8988T (cell line): ENCODE results near the gene ANO6.
"Not testable (repeated sequence)": the region's sequence is repeated elsewhere in the genome, so short reads cannot be mapped to it uniquely, and the experiment has no call there.

Experiments used
- DNase-seq: peaks from one replicate; pipeline ENCODE4 v3.0.0; 2011

Gene ANO6

DNA sequence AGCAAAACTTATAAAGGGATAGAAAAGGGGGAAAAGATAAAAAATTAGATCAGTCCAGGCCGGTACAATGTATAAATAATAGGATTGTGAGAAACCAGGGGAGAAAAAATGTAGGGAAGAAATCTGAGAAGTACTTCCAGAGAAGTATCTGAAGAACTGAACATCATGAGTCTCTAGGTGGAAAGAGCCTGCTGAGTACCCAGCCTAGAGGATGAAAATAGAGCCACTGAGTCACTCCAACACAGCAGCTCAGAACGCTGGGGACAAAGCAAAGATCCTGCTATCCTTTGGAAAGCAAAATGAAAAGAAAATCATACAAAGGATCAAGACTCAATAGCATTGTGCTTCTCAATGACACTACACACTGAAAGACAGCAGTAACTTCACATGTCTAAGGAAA, 138.0 kb downstream of the ANO6 start:
- DNase-seq, result no peak

DNA sequence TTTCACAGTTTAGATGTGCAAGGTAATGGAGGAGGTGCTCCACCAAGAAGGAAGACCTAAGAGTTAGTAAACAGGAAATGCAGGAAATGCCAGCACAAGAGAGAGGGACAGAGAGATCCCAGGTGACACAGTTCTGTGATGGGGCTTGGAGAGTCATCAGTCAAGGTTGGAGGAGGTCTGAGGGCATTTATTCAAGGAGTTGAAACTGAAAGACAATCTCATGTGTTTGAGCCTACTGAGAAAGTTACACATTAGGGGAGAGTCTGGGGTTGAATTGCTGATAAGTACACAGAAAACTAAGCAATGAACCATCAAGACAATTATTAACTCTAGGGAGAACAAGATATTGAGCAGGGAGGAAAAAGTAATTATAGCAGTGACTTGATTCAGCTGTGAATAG, 138.5 kb downstream of the ANO6 start:
- no peak for DNase-seq

GRCh38 chr12:45355730-45356129, 139.8 kb downstream of the ANO6 start:
- DNase-seq, result no peak

DNA sequence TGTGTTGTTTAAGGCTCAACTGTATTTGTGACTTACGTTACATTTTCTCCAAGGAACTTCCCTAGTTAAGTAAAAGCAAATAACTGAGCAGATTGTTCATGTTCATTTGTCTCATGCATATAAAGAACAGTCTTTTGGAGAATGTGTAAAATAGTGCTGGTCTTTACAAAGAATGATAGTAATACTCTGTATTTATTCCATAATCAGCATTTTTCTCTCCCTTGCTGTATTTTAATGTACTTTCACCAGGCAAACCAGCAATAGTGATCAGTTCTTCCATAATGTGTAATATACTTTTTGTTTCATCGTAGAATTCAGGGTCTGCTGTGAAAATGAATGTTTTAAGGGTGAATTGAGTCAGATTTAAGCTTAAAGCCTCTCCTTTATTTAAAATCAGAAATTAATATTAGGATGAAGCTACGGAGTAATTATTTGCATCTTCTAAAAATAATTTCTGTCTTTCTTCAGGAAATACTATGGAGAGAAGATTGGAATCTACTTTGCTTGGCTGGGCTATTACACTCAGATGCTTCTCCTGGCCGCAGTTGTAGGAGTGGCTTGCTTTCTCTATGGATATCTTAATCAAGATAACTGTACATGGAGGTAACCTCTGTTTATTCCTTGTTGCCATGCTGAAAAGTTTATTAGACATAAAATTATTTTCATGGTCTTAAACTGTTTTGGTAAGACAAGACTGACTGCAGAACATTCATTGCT, 141.1 kb downstream of the ANO6 start:
- DNase-seq, result no peak

DNA sequence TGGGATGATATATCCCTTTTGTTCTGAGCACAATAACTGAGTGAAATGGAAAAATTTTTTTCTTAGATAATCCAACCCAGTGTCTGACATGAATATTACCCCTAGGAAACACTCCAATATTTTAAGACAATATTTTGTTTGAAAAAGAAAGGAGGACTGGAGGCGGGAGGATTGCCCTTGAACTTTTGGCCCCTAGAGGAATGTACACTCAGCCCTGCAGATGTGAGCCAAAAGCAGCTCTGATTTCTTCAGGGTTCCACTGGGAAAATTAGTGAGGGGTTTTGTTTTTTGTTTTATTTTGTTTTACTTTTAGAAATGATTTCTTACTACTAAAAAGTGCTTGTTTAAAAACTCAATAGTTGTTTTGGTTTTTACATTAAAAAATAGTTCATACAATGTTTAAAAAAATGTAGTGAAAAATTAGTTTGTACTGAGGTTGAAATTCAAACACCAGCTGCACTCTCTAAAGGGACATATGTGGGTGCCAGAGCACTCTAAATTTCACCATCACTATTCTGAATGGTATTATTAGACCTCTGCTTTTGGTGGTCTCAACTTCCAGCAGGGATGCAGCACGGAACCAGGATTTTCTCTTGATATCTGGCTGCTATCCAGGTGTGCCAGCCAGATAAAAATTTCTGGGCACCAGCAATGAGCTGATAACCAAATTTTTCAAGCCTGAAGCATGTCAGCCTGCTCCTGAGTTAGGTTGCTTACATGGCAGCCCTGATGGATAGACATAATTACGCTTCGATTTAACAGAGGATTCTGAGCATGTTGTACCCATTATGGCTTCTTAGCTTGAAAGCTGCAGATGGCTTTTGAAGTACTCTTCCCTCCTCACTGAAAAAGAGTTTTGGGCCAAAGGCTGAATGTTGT, 141.9 kb downstream of the ANO6 start:
- DNase-seq, result no peak

DNA sequence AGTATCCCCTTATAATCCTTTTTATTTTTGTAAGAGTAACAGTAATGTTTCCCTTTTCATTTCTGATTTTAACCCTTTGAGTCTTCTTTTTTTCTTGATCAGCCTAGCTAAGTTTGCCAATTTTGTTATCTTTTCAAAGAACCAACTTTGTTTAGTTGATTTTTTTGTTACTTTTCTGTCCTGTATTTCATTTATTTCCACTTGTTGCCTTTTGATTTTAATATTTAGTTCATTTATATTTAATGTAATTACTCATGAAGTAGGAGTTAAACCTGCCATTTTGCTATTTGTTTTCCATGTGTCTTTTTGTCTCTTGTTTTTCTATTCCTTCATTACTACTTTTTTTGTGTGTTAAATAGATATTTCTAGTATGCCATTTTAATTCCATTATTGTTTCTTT, 146.4 kb downstream of the ANO6 start:
- DNase-seq, result no peak

- no peak for DNase-seq
Observed at GRCh38 chr12:45363903-45364302, 148.0 kb downstream of the ANO6 start.

DNA sequence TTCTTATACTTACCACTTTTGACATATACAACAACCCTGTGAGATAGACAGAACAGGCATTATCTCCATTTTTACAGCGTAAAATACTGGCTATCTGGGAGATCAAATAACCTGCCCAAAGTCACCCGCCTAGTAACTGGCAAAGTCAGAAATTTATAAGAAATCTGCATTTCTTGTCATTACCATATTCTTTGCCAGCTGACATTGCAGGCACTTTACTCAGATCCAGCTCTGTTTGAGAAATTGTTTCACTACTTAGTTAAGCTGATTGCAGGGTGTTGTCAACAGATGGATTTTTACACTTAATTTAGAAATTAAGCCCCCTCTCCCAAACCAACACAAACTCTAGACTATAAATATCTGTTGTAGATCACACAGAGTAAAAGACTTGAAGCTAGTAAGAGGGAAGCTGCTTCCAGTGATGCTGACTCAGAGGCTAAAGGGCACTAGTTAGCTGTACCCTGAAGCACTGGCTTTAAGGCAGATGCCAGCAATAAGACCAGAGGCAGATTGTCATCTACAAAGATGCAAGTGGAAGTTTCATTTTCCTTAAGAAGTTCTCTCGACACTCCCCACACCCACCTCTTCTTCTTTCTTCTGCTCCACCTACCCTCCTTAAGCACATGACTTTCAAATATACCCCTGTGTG, 153.1 kb downstream of the ANO6 start:
- DNase-seq, result no peak

- no peak for DNase-seq
Observed at GRCh38 chr12:45377815-45378214, 161.9 kb downstream of the ANO6 start.

DNA sequence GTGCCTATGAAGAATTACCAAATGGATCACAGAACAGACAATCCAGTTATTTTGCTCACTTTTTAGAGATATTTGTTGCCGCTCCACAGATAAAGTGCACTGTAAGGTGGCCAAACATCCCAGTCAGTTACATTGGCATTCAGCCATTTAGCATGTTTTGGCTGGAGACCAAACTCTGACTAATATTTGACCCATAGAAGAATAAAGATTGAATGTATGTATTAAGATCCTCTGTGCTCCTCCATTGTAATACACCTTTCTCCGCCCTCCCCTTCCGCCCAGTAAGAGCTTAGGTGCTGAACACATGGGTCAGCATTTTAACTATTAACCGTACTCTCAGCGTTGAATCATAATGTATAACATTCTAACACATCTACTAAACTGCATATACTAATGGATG, 163.4 kb downstream of the ANO6 start:
- DNase-seq, result no peak

- DNase-seq, result no peak
Observed at GRCh38 chr12:45381351-45381750, 165.5 kb downstream of the ANO6 start.

DNA sequence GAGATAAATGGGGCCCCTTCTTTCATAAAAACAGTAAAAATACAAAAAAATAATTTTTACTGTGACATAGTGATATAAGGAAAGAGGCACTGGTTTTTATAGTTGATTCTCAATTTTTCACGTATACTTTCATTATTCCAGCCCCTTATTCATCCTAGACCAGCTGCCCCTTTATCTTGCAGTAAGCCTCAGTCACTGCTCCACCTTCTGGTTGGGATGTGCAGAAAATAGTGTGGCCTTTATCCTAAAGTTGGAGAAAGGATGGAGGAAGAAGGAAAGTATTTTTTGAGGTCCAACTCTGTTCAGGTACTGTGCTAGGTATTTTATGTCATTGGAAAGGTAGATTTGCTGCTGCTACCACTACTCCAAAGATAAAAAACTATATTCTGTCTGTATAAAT, 172.7 kb downstream of the ANO6 start:
- DNase-seq, result peak; percentile 18

- no peak for DNase-seq
Observed at GRCh38 chr12:45389426-45389825, 173.5 kb downstream of the ANO6 start.

DNA sequence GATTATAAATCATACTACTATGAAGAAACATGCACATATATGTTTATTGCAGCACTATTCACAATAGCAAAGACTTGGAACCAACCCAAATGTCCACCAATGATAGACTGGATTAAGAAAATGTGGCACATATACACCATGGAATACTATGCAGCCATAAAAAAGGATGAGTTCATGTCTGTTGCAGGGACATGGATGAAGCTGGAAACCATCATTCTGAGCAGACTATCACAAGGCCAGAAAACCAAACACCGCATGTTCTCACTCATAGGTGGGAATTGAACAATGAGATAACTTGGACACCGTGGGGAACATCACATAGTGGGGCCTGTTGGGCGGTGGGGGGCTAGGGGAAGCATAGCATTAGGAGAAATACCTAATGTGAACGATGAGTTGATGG, 181.6 kb downstream of the ANO6 start:
- DNase-seq, result not testable (repeated sequence)

- no peak for DNase-seq
Observed at GRCh38 chr12:45398552-45398951, 182.7 kb downstream of the ANO6 start.

- no peak for DNase-seq
Observed at GRCh38 chr12:45400991-45401390, 185.1 kb downstream of the ANO6 start.

DNA sequence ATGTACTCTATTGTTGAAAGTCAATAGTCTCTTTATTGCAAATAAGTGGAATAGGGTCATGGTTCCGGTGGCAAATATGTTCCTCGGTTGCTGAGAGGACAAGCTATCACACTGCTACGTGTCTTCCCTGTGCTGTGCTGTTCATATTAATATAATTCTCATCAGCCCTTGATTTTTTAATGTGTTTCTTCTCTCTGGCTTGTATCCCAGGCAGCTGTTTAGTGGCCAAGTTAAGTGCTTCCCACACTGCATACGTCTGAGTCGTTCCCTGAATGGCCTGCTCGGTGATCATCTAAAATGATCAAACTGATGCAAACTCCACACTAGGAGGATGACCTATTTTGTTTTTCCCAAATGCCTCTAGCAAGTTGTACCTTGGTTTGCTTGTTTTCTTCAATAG, 186.4 kb downstream of the ANO6 start:
- no peak for DNase-seq

GRCh38 chr12:45406988-45407850, 191.3 kb downstream of the ANO6 start:
- no peak for DNase-seq

- DNase-seq, result no peak
Observed at GRCh38 chr12:45407981-45408728, 192.3 kb downstream of the ANO6 start.

DNA sequence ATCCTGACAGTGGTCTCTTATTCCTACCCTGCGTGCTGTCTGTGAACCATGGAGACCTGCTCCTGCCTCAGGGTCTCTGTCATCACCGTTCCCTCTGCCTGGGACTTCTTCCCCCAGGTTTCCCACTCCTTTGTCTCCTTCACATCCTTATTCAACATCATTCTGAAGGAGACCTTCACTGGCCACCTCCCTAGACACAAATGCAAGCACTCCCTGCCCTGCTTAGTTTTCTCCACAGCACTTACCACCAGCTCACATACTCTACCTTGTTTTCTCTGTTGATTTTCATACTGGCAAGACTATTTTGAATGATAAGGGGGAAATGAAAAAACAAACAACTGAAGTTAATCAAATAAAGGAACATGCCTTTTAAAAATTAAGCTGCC, 192.8 kb downstream of the ANO6 start:
- DNase-seq, result no peak

DNA sequence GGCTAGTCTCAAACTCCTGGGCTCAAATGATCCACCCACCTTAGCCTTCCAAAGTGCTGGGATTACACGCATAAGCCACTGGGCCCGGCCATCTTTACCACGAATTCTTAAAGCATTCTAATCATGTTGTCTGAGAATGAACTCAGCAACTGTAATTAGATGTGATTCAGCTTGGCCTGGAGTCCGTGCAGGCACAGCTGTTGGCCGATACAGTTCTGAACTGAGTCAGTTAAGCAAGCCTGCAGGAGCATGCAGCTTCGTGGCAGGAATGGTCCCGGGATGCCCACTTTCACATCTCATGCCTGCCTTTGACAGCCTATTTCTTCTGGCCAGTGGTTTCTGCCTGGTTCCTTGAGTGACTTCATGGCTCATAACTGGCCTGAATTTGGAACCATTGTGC, 194.1 kb downstream of the ANO6 start:
- DNase-seq, result no peak

GRCh38 chr12:45411626-45412025, 195.7 kb downstream of the ANO6 start:
- DNase-seq, result no peak
